OCI-LY7 (cell line): ENCODE data around the gene EXTL1.

ENCODE experiments used
- EZH2phosphoT487 ChIP-seq: fragments of 200-600 bp; sonication (generic); IDR thresholded peaks from 2 replicates; pipeline ENCODE4 v1.6.1; 2018; ENCODE audit warnings: low read depth, borderline replicate concordance, mild to moderate bottlenecking, mixed run types, antibody characterized with exemption, low read length, moderate library complexity, mixed read lengths
- TF ChIP-seq, protein P1 (sequence below): fragments of 200-600 bp; sonication (generic); conservative IDR thresholded peaks from 2 replicates; pipeline ENCODE4 v1.5.1; 2014; ENCODE audit warnings: mild to moderate bottlenecking, antibody characterized with exemption, low read length, moderate library complexity, mixed read lengths

GRCh38 chr1:26077524-26077923 is 55.9 kb downstream of the EXTL1 start:
- TF ChIP-seq, protein P1, sequence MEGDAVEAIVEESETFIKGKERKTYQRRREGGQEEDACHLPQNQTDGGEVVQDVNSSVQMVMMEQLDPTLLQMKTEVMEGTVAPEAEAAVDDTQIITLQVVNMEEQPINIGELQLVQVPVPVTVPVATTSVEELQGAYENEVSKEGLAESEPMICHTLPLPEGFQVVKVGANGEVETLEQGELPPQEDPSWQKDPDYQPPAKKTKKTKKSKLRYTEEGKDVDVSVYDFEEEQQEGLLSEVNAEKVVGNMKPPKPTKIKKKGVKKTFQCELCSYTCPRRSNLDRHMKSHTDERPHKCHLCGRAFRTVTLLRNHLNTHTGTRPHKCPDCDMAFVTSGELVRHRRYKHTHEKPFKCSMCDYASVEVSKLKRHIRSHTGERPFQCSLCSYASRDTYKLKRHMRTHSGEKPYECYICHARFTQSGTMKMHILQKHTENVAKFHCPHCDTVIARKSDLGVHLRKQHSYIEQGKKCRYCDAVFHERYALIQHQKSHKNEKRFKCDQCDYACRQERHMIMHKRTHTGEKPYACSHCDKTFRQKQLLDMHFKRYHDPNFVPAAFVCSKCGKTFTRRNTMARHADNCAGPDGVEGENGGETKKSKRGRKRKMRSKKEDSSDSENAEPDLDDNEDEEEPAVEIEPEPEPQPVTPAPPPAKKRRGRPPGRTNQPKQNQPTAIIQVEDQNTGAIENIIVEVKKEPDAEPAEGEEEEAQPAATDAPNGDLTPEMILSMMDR: no peak
- TF ChIP-seq EZH2phosphoT487: no peak
